ENCODE data around the gene BPNT1.

- TF ChIP-seq EZH2 (IDR thresholded peaks at IDR 0.05; ENCODE audit: insufficient read depth, poor library complexity, severe bottlenecking) (no peak), EZH2phosphoT487 (IDR thresholded peaks at IDR 0.05; ENCODE audit: insufficient read depth, low read depth) (no peak)
Observed at GRCh38 chr1:220135755-220136154, 46.2 kb upstream of the BPNT1 start.

Measured in GM23248 (cell line).